Neutrophil (primary cell): ENCODE results near the gene MLLT10.

Source experiments
- H3K27ac ChIP-seq: fragments of 200-600 bp; sonication (generic); 2 replicates; pipeline ENCODE4 v1.5.1; 2016; ENCODE audit warnings: mild to moderate bottlenecking, moderate library complexity
- H3K27me3 ChIP-seq: fragments of 200-600 bp; sonication (generic); 2 replicates; pipeline ENCODE4 v1.6.0; 2016; ENCODE audit warnings: mild to moderate bottlenecking
- H3K36me3 ChIP-seq: fragments of 200-600 bp; sonication (generic); 2 replicates; pipeline ENCODE4 v1.5.1; 2017
- H3K4me1 ChIP-seq, 2 experiments: fragments of 200-600 bp in 1 of 2; sonication (generic) in 1 of 2; 1 replicate in 1 of 2; 2 replicates in 1 of 2; pipeline versions ENCODE4 v1.5.1 to v1.6.1; 2013 to 2016; ENCODE audit warnings: low read depth in 1 of 2, low read length in 1 of 2, mild to moderate bottlenecking in 1 of 2, moderate library complexity in 1 of 2; ENCODE audit not compliant: control insufficient read depth in 1 of 2, insufficient read depth in 1 of 2
- H3K4me3 ChIP-seq, 2 experiments: fragments of 200-600 bp in 1 of 2; sonication (generic) in 1 of 2; 1 replicate in 1 of 2; 2 replicates in 1 of 2; pipeline ENCODE4 v1.5.1; 2013 to 2016; ENCODE audit warnings: low read depth in 1 of 2, low read length in 1 of 2, mild to moderate bottlenecking in 1 of 2, moderate library complexity in 1 of 2
- H3K9me3 ChIP-seq: fragments of 200-600 bp; sonication (generic); 2 replicates; pipeline ENCODE4 v1.5.1; 2016
- TF ChIP-seq, protein P1 (sequence below): fragments of 200-600 bp; sonication (generic); IDR thresholded peaks from 2 replicates; pipeline ENCODE4 v1.5.1; 2016; ENCODE audit warnings: antibody characterized with exemption

MLLT10 gene

GRCh38 chr10:21599582-21599981 lies 65.5 kb downstream of the MLLT10 start:
- TF ChIP-seq, protein P1, sequence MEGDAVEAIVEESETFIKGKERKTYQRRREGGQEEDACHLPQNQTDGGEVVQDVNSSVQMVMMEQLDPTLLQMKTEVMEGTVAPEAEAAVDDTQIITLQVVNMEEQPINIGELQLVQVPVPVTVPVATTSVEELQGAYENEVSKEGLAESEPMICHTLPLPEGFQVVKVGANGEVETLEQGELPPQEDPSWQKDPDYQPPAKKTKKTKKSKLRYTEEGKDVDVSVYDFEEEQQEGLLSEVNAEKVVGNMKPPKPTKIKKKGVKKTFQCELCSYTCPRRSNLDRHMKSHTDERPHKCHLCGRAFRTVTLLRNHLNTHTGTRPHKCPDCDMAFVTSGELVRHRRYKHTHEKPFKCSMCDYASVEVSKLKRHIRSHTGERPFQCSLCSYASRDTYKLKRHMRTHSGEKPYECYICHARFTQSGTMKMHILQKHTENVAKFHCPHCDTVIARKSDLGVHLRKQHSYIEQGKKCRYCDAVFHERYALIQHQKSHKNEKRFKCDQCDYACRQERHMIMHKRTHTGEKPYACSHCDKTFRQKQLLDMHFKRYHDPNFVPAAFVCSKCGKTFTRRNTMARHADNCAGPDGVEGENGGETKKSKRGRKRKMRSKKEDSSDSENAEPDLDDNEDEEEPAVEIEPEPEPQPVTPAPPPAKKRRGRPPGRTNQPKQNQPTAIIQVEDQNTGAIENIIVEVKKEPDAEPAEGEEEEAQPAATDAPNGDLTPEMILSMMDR: no peak
- Histone ChIP-seq H3K4me3 (no peak overlapping the region), H3K27ac (no peak overlapping the region), H3K4me1 (no peaks in the 10 kb centered on the region), H3K27me3 (no peaks in the 10 kb centered on the region), H3K9me3 (no peaks in the 10 kb centered on the region), H3K36me3 (peaks cover 5% of the 10 kb centered on the region)

GRCh38 chr10:21600804-21601433 lies 66.9 kb downstream of the MLLT10 start:
- peaks cover 5% of the 10 kb centered on the region for H3K36me3 ChIP-seq
- H3K4me1 ChIP-seq: no peaks in the 10 kb centered on the region
- no peaks in the 10 kb centered on the region for H3K9me3 ChIP-seq
- TF ChIP-seq, protein P1: no peak
- no peak overlapping the region for H3K27ac ChIP-seq
- no peaks in the 10 kb centered on the region for H3K27me3 ChIP-seq
- H3K4me3 ChIP-seq: no peak overlapping the region

DNA sequence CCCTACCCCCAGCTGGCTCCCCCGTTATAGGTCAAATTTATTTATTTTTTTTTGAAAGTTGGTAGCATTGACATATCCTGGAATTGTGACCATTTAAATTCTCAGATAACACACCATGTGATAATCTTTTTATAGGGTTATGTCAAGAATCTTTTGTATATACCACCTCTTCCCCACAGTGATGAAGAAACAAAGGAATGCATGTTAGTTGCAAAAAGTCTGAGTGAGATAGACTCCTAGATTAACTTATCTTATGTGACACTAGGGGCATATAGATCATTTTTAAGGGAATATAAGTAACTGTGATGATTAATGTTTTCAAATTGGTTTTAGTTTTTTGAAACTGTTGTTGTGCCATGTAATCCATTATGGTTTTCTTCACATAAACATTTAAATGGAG lies 68.3 kb downstream of the MLLT10 start:
- Histone ChIP-seq H3K4me1 (no peaks in the 10 kb centered on the region), H3K9me3 (no peaks in the 10 kb centered on the region), H3K27me3 (no peaks in the 10 kb centered on the region), H3K27ac (no peak overlapping the region), H3K4me3 (no peak overlapping the region), H3K36me3 (peaks cover 9% of the 10 kb centered on the region)
- TF ChIP-seq, protein P1: no peak

- no peaks in the 10 kb centered on the region for H3K9me3 ChIP-seq
- TF ChIP-seq, protein P1: no peak
- no peaks in the 10 kb centered on the region for H3K27me3 ChIP-seq
- H3K36me3 ChIP-seq: peaks cover 5% of the 10 kb centered on the region
- no peak overlapping the region for H3K4me3 ChIP-seq
- no peaks in the 10 kb centered on the region for H3K4me1 ChIP-seq
- H3K27ac ChIP-seq: no peak overlapping the region
Measured at GRCh38 chr10:21603721-21604120, 69.7 kb downstream of the MLLT10 start.

DNA sequence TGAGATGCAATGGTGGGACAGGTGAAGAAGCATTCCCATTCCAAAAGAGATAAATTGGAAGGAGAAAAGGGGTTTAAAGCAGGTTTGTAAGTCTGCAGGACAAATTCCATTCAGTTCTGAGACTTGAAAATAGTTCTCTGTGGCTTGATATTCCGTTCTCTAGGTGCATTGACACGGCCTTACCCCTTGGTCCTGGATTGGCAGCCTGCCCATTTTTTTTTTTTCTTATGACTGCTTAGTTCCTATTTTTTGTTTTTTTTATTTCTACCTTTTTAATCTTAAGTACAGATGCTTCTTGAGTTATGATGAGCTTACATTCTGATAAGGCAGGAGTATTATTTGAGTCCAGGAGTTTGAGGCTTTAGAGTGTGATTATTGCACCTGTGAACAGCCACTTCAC lies 70.6 kb downstream of the MLLT10 start:
- Histone ChIP-seq H3K27ac (no peak overlapping the region), H3K4me3 (no peak overlapping the region), H3K36me3 (peaks cover 4% of the 10 kb centered on the region), H3K9me3 (no peaks in the 10 kb centered on the region), H3K4me1 (peaks cover 7 to 9% of the 10 kb centered on the region in 2 experiments), H3K27me3 (no peaks in the 10 kb centered on the region)
- TF ChIP-seq, protein P1: no peak
